ENCODE measurements around the gene HTRA3. TPM values are rescaled to one million over a fixed set of nuclear protein-coding genes. Genes with fewer than 3 reads are reported as not detected.
A peak's percentile ranks its signal among the peaks of the same experiment; 100 is the strongest.

HTRA3 gene
- total and polyA plus RNA-seq, 2 experiments from 2014 or later = 19.4 to 34.9 TPM

GRCh38 chr4:8241211-8241779 is 28.3 kb upstream of the HTRA3 start:
- Histone ChIP-seq H3K4me2 (no peak overlapping the region), H2AFZ (no peak overlapping the region), H3K4me1 (ENCODE audit: insufficient read depth) (peaks cover 17% of the 10 kb centered on the region), H3K79me2 (no peaks in the 10 kb centered on the region), H3K27ac (no peak overlapping the region), H3K9me2 (replicated peaks; ENCODE audit: insufficient read depth) (no peaks in the 10 kb centered on the region), H3K36me3 (replicated peaks; ENCODE audit: insufficient read depth, low read depth) (no peaks in the 10 kb centered on the region), H4K20me1 (ENCODE audit: insufficient read depth, poor library complexity, severe bottlenecking) (no peaks in the 10 kb centered on the region), H3K4me3 (no peak overlapping the region), H3K9me3 (ENCODE audit: low read depth) (no peaks in the 10 kb centered on the region), H3K27me3 (no peaks in the 10 kb centered on the region)
- WGBS (ENCODE audit: low lambda C conversion rate, missing lambda C conversion rate) = 99% methylated on average over 13 of the region's 14 CpGs
- DNase-seq (ENCODE audit: low spot score) = no peak
- TF ChIP-seq CTCF (IDR thresholded peaks at IDR 0.05; ENCODE audit: poor library complexity) (no peak), EZH2phosphoT487 (IDR thresholded peaks at IDR 0.05; ENCODE audit: low read depth, severe bottlenecking, unreplicated experiment) (no peak), EZH2 (IDR thresholded peaks at IDR 0.05; ENCODE audit: borderline replicate concordance) (no peak)

GRCh38 chr4:8241895-8242696 is 27.5 kb upstream of the HTRA3 start:
- Histone ChIP-seq H3K4me2 (peak overlapping the region; percentile 21), H3K27me3 (no peaks in the 10 kb centered on the region), H2AFZ (no peak overlapping the region), H4K20me1 (ENCODE audit: insufficient read depth, poor library complexity, severe bottlenecking) (no peaks in the 10 kb centered on the region), H3K9me3 (ENCODE audit: low read depth) (no peaks in the 10 kb centered on the region), H3K9me2 (replicated peaks; ENCODE audit: insufficient read depth) (no peaks in the 10 kb centered on the region), H3K4me3 (no peak overlapping the region), H3K4me1 (ENCODE audit: insufficient read depth) (peaks cover 22% of the 10 kb centered on the region), H3K36me3 (replicated peaks; ENCODE audit: insufficient read depth, low read depth) (no peaks in the 10 kb centered on the region), H3K79me2 (no peaks in the 10 kb centered on the region), H3K27ac (peak overlapping the region; percentile 49)
- 19% methylated on average over 29 of the region's 29 CpGs for WGBS (ENCODE audit: low lambda C conversion rate, missing lambda C conversion rate)
- DNase-seq (ENCODE audit: low spot score) = peak; percentile 94
- no peak for TF ChIP-seq EZH2phosphoT487 (IDR thresholded peaks at IDR 0.05; ENCODE audit: low read depth, severe bottlenecking, unreplicated experiment)
- TF ChIP-seq CTCF (IDR thresholded peaks at IDR 0.05; ENCODE audit: poor library complexity) = peak; percentile 91

GRCh38 chr4:8242782-8243560 is 26.6 kb upstream of the HTRA3 start:
- Histone ChIP-seq H3K9me3 (ENCODE audit: low read depth) (no peaks in the 10 kb centered on the region), H2AFZ (no peak overlapping the region), H3K4me1 (ENCODE audit: insufficient read depth) (peaks cover 25% of the 10 kb centered on the region), H3K4me3 (no peak overlapping the region), H3K79me2 (no peaks in the 10 kb centered on the region), H4K20me1 (ENCODE audit: insufficient read depth, poor library complexity, severe bottlenecking) (no peaks in the 10 kb centered on the region), H3K4me2 (no peak overlapping the region), H3K9me2 (replicated peaks; ENCODE audit: insufficient read depth) (no peaks in the 10 kb centered on the region), H3K36me3 (replicated peaks; ENCODE audit: insufficient read depth, low read depth) (no peaks in the 10 kb centered on the region), H3K27me3 (no peaks in the 10 kb centered on the region), H3K27ac (peak overlapping the region; percentile 49)
- TF ChIP-seq EZH2phosphoT487 (IDR thresholded peaks at IDR 0.05; ENCODE audit: low read depth, severe bottlenecking, unreplicated experiment) (no peak), EZH2 (IDR thresholded peaks at IDR 0.05; ENCODE audit: borderline replicate concordance) (no peak), CTCF (IDR thresholded peaks at IDR 0.05; ENCODE audit: poor library complexity) (no peak)
- 83% methylated on average over 10 of the region's 10 CpGs for WGBS (ENCODE audit: low lambda C conversion rate, missing lambda C conversion rate)
- DNase-seq (ENCODE audit: low spot score) = no peak

All from hepatocyte (in vitro differentiated cells).